GM21390 (cell line): ENCODE results near the gene P2RX7.

Experiments used
- ATAC-seq: cut with Tn5 transposase; IDR thresholded peaks from one replicate; pipeline ENCODE4 v1.9.1; 2021; ENCODE audit not compliant: unreplicated experiment

Gene P2RX7

DNA sequence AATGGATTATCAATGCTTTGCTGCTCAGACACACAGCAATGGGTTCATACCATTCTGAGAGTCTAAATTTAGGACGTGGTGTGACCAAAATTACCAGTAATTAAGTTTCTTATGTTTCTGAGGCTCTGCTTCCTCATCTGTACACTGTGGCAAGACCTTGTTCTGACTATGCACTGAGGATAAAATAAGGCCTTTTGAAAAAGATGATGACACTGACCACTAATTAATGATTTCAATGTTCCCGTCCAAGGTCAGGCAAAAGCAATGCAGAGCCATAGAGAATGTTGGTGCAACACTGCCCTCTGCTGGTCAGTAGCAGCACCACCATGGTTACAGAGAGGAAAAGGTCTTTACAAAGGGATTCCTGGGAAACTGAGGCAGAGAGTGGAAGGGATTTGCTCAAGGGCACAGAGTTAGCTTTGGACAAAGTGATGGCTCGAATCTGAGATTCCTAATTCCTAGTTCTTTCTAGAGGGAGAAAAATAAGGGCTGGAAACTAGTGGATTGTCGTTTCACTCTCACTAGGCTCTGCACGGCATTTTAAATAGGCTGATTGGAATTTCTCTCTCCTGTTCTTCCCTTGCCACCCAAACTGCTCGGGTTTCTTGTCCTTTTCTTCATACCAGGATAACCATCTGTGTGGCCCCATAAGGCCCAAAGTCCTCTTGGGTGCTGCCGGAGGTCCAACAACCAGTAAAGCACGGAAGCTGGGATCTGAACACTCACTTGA lies 22.3 kb upstream of the P2RX7 start:
- ATAC-seq: no peak

DNA sequence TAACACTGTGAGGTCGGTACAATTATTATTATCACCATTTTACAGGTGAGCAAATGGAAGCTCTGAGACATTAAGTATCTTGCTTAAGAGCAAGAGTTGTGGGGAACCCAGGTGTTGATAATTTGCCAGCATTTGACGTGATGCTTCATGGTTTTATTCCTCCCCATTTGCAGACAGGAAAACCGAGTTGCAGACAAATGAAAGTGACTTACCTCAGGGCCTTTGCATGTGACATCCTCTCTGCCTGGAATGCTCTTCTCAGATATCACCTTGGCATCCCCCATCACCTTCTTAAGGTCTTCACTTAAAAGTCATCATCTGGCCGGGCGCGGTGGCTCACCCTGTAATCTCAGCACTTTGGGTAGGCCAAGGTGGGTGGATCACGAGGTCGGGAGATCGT lies 21.0 kb upstream of the P2RX7 start:
- no peak for ATAC-seq

DNA sequence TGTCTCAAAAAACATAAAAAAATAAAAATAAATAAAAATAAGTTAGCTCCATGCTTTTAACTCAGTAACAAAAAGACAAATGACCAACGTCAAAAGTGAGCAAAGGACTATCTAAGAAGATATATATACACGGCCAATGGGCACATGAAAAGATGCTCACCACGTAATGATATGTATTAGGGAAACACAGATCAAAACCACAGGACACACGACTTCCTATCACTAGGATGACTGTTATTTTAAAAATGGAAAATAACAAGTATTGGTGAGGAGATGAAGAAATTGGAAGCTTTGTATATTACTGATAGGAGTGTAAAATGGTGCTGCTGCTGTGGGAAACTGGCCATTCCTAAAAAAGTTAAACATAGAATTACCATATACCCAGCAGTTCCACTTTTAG lies 20.2 kb upstream of the P2RX7 start:
- no peak for ATAC-seq

DNA sequence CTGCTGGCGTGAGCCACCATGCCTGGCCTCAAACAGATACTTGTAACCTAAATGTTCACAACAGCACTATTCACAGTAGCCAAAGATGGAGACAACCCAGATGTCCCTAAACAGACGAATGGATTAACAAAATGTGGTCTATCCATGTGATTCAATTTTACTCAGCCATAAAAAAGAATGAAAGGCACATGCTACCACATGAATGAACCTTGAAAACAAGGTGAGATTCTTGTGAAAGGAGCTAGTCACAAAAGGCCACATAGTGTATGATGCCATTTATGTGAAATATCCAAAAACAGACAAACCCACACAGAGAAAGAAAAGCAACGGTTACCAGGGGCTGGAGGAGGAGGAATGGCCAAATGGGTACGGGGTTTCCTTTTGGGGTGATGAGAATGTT lies 19.6 kb upstream of the P2RX7 start:
- no peak for ATAC-seq

DNA sequence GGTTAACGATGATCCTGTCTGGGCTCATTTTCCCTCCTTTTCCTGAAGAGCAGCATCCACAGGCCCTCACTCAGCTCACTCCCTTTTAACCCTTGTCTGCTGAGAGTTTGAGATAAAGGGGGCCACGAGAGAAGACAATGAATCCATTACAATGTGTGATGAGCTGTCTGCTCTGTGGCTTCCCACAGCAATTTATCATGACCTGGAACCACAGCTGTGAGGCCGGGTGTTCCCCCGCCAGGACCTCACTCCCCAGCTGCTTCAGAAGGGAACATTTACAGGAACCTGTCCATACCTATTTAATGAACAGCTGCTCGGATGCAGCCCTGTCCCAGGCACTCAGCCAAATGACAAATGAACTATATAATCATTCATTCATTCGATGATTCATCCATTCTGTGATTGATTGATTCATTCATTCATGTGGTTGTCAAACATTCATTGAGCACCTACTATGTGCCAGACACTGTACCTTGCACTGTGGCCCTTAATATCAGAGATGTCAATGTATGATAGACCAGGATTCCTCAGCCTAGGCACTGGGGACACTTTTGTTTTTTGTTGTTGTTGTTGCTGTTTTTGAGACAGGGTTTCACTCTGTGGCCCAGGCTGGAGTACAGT lies 18.5 kb upstream of the P2RX7 start:
- no peak for ATAC-seq

DNA sequence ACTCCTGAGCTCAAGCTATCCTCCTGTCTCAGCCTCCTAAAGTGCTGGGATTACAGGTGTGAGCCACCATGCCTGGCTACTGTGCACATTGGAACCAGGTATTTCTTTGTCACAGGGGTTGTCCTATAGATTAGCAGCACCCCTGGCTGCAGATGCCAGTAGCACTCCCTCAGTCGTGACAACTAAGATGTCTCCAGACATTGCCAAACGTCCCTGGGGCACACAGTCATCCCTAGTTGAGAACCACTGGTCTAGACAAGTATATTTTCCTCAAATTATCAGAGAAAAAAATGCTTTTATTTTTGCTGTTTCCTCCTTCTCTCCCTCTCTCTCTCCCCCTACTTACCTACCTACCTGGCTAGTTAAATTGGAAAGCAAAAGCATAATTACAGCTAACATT lies 17.9 kb upstream of the P2RX7 start:
- no peak for ATAC-seq

DNA sequence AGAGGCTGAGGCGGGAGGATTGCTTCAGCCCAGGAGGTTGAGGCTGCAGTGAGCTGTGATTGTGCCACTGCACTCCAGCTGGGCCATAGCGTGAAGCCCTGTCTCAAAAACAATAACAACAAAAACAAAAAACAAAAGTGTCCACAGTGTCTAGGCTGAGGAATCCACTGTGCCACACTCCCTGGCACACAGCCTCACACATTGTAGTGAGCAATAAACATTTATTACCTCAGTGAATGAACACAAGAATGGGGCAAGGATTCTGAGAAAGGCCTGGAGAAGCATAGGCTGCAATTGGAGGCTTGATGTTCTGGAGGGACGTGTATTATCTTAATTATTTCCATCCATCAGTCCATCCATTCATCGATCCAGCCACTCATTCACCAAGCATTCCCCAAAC lies 17.1 kb upstream of the P2RX7 start:
- ATAC-seq: no peak

DNA sequence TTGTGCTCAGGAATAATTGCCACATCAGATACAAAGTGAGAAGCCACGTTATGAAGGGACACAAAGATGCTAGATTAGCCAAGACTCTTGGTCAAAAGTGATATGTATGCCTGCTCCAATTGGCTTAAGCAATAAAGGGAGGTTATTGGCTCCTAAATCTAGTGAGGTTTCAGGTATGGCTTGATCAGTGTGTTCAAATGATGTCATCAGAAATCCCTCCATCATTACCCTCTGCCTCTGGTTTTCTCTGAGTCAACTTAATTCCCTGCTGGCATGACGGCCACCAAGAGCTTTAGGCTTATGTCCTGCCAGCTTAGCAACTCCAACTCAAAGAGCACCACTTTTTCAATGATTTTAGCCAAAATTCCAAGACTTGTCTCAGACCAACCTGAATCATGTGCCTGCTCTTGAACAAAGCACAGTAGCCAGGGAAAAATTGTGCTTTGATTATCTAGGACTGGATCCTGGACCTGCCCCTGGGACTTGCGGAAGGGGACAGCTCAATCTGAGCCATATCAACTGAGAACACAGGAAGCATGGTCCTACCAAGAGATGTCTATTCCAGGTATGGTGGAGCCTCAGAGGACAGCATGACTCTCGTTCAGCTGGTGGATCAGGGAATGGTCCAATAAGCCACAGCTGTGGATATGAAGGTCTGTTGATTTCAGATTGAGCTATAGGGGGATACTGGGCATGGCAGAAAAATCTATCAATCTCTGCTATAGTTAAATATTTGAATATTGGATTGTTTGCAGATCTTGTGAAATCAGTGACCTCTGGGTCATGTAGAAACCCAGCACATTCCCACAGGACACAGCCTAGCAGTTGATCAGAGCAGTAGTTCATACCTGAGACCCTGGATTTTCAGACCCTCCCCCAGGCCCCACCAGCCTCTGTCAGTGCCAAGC lies 16.1 kb upstream of the P2RX7 start:
- no peak for ATAC-seq

DNA sequence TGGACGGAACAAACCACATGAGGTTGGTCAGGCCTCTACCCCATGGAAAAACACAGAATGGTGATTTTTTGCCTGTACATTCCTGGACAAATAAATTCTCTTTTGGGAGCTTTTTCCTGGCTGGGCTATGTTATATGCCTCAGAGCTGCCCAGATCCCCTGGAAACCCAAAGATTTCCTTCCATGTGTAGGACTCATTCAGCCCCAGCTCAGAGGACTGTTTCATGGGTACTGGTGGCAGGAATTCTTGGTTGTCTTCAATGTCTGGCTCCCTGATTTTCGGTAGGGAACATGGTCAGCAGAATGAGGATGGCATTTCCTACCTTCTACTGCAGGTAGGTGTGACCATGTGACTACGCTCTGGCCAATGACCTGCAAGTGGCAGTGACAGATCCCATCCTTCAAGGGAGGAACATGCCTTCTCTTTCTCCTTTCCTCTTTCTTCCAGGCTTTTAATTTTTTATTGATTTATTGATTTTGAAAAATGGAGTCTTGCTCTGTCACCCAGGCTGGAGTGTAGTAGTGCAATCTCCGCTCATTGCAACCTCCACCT lies 15.4 kb upstream of the P2RX7 start:
- ATAC-seq: no peak

DNA sequence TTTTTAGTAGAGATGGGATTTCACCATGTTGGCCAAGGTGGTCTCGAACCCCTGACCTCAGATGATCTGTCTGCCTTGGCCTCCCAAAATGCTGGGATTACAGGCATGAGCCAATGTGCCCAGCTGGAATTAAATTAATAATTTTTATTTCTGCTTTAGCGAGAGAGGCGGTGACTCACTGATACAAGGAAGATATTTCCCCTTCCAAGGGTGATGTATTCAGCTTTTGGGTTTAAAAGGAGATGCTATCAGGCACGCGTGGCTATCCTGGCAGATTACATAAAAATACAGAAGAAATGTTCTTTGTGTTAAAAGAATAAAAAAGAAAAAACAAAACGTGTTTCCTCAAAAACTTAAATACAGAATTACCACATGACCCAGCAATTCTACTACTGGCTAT lies 12.4 kb upstream of the P2RX7 start:
- ATAC-seq: no peak

DNA sequence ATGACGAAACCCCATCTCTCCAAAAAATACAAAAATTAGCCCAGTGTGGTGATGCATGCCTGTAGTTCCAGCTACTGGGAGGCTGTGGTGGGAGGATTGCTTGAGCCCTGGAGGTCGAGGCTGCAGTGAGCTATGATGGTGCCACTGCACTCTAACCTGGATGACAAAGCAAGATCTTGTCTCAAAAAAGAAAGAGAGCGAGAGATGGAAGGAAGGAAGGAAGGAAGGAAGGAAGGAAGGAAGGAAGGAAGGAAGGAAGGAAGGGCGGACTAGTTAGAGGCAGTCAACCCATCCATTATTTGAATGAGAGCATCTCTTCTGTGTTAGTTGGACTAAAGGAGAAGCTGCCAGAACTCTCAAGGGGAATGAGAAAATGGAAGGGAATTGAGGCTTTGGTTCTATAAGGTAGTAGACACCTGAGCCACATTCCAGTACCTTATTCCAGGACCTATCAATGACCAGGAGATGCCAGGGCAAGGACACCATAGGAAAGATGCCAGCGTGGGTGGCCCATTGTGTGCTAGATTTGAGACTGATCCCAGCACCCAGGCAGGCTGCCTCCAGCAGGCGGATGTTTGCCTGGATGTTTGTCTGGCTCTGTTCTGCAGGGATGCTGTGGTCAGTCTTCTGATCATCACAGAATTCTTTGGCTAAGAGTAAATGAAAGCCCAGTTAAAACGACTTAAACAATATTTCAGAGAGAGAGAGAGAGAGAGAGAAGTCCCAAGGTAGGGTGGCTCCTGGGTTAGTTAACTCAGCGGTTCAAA lies 11.5 kb upstream of the P2RX7 start:
- ATAC-seq: no peak

DNA sequence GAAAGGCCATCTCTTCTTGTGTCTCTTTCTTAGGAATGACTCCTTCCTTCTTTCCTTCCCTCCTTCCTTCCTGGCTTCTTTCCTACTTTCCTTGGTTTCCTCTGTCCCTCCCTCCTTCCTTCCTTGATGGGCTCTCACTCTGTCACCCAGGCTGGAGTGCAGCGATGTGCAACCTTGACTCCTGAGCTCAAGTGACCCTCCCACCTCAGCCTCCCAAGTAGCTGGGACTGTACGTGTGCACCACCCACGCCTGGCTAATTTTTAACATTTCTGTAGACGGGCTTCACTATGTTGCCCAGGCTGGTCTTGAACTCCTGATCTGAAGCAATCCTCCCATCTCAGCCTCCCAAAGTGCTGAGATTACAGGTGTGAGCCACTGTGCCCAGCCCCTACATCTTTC lies 10.9 kb upstream of the P2RX7 start:
- ATAC-seq: no peak

DNA sequence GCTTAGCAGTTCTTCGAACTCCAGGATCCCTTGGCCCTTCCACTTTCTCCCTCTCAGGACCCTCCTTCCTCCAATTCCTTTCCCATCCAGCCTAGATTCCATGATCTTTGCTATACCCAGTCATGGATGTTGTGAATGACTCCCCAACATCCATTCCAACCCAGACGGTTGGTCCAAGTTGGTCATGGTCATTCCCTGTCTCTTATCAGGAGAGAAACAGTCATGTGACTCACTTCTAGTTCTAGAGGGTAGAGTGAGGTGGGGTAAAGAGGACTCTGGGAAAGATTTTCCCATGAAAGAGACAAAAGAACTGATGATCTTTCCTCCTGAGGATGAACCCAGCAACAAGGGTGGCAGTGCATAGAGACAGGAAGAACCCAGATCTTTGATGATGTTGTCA lies 9.2 kb upstream of the P2RX7 start:
- no peak for ATAC-seq

DNA sequence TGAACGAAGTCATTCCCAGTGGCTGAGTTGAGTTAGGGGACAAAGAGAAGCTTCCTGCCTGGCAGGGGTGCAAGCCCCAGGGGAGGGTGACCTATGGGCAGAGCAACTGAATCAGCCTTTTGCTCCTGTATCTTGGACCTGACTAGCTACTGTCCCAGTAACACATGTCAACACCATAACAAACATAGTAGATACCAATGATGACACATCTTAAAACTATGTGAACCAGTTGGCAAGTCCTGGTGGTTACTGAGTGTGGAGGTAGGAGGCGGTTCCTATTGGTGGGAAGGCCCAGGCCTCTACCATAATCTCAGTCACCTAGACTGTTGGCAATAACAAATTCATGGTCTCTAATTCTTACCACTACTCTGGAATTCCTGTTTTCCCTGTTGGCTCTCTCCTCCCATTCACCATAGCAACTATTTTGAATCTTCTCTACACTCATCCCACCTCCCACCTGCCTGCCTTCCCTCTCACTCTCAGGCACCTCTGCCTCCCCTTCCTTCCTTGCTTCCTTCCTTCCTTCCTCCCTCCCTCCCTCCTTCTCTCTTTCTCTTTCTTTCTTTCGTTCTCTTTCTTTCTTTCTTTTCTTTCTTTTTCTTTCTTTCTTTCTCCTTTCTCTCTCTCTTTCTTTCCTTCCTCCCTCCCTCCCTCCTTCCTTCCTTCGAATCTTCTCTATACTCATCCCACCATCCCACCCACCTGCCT lies 8.1 kb upstream of the P2RX7 start:
- no peak for ATAC-seq

DNA sequence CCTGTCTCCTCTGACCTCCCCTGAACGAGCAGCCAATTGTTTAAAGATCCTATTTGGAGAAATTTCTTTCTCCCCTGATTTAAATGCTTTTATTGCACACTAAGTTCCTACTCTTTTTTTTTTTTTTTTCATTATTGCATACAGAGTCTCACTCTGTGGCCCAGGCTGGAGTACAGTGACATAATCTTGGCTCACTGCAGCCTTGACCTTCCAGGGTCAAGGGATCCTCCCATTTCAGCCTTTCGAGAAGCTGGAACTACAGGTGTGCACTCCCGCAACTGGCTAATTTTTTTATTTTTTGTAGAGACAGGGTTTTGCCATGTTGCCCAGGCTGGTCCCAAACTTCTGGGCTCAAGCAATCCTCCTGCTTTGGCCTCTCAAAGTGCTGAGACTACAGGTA lies 5.2 kb upstream of the P2RX7 start:
- no peak for ATAC-seq

DNA sequence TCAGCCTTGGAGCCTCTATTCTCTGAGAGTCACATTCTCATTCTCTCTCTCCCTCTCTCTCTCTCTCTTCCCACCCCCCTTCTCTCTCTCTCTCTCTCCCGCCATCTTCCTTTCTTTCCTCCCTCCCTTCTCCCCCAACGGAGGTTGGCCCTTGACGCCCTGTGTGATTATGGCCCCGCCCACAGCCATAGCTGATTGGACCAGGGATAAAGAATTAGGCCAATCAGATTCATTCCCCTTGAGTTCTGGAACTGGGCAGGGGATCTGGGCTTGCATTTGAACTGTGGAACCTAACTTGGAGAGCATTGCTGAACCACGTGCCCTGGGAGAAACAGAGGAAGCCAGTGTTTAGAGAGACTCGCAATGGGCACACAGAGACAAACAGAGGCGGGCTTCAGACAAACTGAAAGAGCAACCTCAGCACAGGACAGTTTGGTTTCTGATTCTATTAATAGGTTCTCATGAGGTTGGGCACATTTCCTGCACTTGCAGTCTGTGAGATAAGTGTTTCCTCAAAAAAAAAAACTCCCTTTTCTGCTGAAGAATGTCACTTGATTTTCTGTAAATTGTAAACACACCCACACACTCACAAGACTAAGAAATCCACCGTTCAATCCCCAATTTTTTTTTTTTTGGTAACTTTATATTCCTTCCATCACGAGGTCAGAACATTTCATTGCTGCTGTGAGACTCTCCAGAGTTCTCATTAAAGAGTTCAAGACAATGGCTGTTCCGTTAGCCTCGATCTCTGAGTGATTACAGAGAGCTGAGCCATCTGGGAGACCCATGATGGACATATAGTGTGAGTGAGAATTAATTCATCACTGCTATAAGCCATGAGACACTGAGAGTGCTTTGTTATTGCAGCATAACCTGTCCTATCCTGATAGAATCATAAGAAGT lies 3.5 kb upstream of the P2RX7 start:
- peak; percentile 80 for ATAC-seq

DNA sequence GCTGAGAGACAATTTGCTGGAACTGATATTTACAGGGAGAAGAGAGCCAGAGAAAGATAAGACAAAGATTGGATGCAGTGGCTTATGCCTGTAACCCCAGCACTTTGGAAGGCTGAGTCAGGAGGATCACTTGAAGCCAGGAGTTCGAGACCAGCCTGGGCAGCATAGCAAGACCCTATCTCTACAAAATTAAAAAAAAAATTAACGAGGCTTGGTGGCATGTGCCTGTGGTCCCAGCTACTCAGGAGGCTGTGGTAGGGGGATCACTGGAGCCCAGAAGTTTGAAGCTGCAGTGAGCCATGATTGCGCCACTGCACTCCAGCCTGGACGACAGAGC lies 2.9 kb upstream of the P2RX7 start:
- no peak for ATAC-seq

DNA sequence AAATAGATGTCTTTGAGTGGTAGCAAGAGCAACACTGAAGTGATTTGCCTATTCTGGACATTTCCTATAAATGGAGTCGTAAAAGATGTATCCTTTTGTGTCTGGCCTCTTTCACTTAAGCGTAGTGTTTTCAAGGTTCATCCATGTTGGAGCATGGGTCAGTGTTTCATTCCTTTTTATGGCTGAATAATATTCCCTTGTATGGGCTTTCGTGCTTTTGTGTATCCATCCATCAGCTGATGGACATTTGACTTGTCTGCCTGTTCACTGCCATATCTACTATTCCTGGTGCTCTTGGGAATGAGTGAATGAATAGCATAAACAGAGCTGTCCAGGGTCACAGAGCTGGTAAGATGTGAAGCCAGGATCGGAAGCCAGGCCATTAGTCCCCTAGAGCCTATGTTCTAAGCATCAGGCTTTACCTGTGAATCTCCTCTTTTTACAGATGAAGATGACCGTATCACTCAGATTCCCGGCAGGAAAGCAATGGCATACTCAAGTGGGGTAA lies 1.8 kb upstream of the P2RX7 start:
- no peak for ATAC-seq

DNA sequence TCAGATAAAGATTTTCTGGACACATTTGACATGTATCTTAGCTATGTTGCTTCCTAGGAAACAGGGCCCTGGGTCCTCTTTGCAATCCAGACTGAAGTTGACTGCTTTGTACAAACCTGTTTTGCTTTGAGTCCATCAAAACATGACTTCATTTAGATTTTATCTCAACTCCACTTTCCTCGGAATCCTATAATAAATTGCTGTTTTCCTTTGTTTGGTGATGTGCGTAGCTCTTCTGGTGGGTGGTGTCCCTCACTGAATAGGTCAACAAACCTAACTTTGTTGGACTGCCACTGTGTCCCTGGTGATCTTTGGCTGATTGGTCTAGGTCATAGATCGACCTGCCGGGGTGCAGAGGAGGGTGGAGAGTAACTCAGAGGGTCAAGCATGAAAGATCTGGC lies 735 bp upstream of the P2RX7 start:
- ATAC-seq: no peak
